H1 (cell line): ENCODE data around the gene FAM193B. TPM values are rescaled to one million over a fixed set of nuclear protein-coding genes. Genes with fewer than 3 reads are reported as not detected.
A peak's percentile ranks its signal among the peaks of the same experiment; 100 is the strongest.

ENCODE experiments used
- CTCF ChIA-PET: fragments of 300-600 bp; sonication (Branson Sonifier 250); formaldehyde crosslinking; loops from one replicate; lab custom pipeline; 2021; ENCODE audit not compliant: partially characterized antibody; lab: Charles Lee
- POLR2A ChIA-PET: fragments of 300-600 bp; sonication (Branson Sonifier 250); formaldehyde crosslinking; loops from one replicate; lab custom pipeline; 2021; ENCODE audit warnings: inconsistent platforms; ENCODE audit not compliant: partially characterized antibody; lab: Charles Lee
- DNase-seq, 2 experiments: peaks; one replicate each; pipeline versions ENCODE4 v3.0.0 to v3.0.0-alpha.2; 2010 to 2022; ENCODE audit warnings: low spot score in 2 of 2, low read depth in 1 of 2, mixed read lengths in 1 of 2
- FAIRE-seq: peaks from 2 replicates; lab custom pipeline; 2011; peaks lifted over from hg19 to GRCh38; lab: Jason Lieb, UNC
- H2AFZ ChIP-seq: 2 replicates; pipeline ENCODE4 v1.8.1; 2012; ENCODE audit warnings: low read length, inconsistent platforms
- H2AK5ac ChIP-seq: 2 replicates; pipeline ENCODE4 v1.6.1; 2013; ENCODE audit warnings: low read depth, low read length
- H2BK120ac ChIP-seq: replicated peaks from 2 replicates; pipeline ENCODE3; 2013; ENCODE audit warnings: low read depth, low read length, inconsistent platforms
- H2BK12ac ChIP-seq: 2 replicates; pipeline ENCODE4 v1.6.1; 2013; ENCODE audit warnings: low read depth, low read length
- H2BK15ac ChIP-seq: 2 replicates; pipeline ENCODE4 v1.6.1; 2013; ENCODE audit warnings: low read length
- H2BK20ac ChIP-seq: 2 replicates; pipeline ENCODE4 v1.6.1; 2013; ENCODE audit warnings: low read length
- H2BK5ac ChIP-seq: 2 replicates; pipeline ENCODE4 v1.6.1; 2013; ENCODE audit warnings: low read depth, low read length
- H3K14ac ChIP-seq: 2 replicates; pipeline ENCODE4 v1.6.1; 2013; ENCODE audit warnings: inconsistent platforms; ENCODE audit not compliant: insufficient read length
- H3K18ac ChIP-seq: 2 replicates; pipeline ENCODE4 v1.6.1; 2013; ENCODE audit warnings: low read length; ENCODE audit errors: extremely low read depth
- H3K23ac ChIP-seq: 2 replicates; pipeline ENCODE4 v1.6.1; 2013; ENCODE audit warnings: inconsistent platforms; ENCODE audit not compliant: insufficient read length
- H3K23me2 ChIP-seq: 2 replicates; pipeline ENCODE4 v1.6.1; 2013; ENCODE audit warnings: low read depth, low read length
- H3K27ac ChIP-seq: 2 replicates; pipeline ENCODE4 v1.6.1; 2011; ENCODE audit warnings: low read depth, low read length, inconsistent platforms
- H3K27me3 ChIP-seq, 4 experiments: replicated peaks in 1 of 4; 1 replicate in 1 of 4; 2 replicates in 3 of 4; pipeline versions ENCODE4 v1.6.1 to v1.8.1; 2011 to 2013; ENCODE audit warnings: low read length in 3 of 4, mild to moderate bottlenecking in 3 of 4, inconsistent platforms in 2 of 4, mixed read lengths in 2 of 4, moderate library complexity in 1 of 4; ENCODE audit not compliant: control insufficient read depth in 3 of 4, insufficient read depth in 3 of 4; ENCODE audit errors: extremely low read depth in 1 of 4
- H3K36me3 ChIP-seq, 4 experiments: 2 replicates each; pipeline versions ENCODE4 v1.6.1 to v1.8.1; 2011 to 2013; ENCODE audit warnings: mild to moderate bottlenecking in 4 of 4, low read length in 3 of 4, moderate library complexity in 2 of 4, control low read depth in 1 of 4, inconsistent platforms in 1 of 4; ENCODE audit not compliant: insufficient read depth in 4 of 4, control insufficient read depth in 2 of 4
- H3K4ac ChIP-seq: replicated peaks from 2 replicates; pipeline ENCODE3; 2013; ENCODE audit warnings: low read length, low read depth, mixed read lengths, inconsistent platforms; ENCODE audit not compliant: insufficient read length
- H3K4me1 ChIP-seq, 4 experiments: replicated peaks in 1 of 4; 1 replicate in 1 of 4; 2 replicates in 3 of 4; pipeline versions ENCODE4 v1.6.1 to v1.8.1; 2011 to 2013; ENCODE audit warnings: low read length in 3 of 4, inconsistent platforms in 2 of 4, mixed read lengths in 1 of 4; ENCODE audit not compliant: insufficient read depth in 4 of 4, control insufficient read depth in 3 of 4
- H3K4me2 ChIP-seq, 2 experiments: 2 replicates each; pipeline versions ENCODE4 v1.6.1 to v1.8.1; 2011 to 2013; ENCODE audit warnings: low read depth in 2 of 2, low read length in 2 of 2, control low read depth in 1 of 2, inconsistent platforms in 1 of 2, mild to moderate bottlenecking in 1 of 2; ENCODE audit not compliant: insufficient read depth in 1 of 2
- H3K4me3 ChIP-seq, 4 experiments: fragments of 200-600, 300-600 bp in 1 of 4; sonication (generic), shearing (Covaris generic), sonication (Bioruptor Twin) in 1 of 4; 2 replicates each; pipeline versions ENCODE4 v1.5.1 to v1.8.1; 2011 to 2016; ENCODE audit warnings: low read length in 4 of 4, low read depth in 3 of 4, control low read depth in 2 of 4, inconsistent platforms in 2 of 4, mild to moderate bottlenecking in 2 of 4, mixed read lengths in 1 of 4, moderate library complexity in 1 of 4; ENCODE audit not compliant: insufficient read depth in 2 of 4; ENCODE audit errors: extremely low read depth in 1 of 4
- H3K56ac ChIP-seq: replicated peaks from 2 replicates; pipeline ENCODE3; 2013; ENCODE audit warnings: low read depth, mild to moderate bottlenecking, mixed read lengths, low read length, inconsistent platforms; ENCODE audit not compliant: insufficient read length
- H3K79me1 ChIP-seq: 2 replicates; pipeline ENCODE4 v1.6.1; 2013; ENCODE audit warnings: low read depth, low read length, control low read depth
- H3K79me2 ChIP-seq, 2 experiments: 2 replicates each; pipeline versions ENCODE4 v1.6.1 to v1.8.1; 2012 to 2013; ENCODE audit warnings: low read length in 2 of 2, mild to moderate bottlenecking in 2 of 2, inconsistent platforms in 1 of 2; ENCODE audit not compliant: insufficient read depth in 2 of 2, control insufficient read depth in 1 of 2
- H3K9ac ChIP-seq, 4 experiments: replicated peaks in 1 of 4; 1 replicate in 1 of 4; 2 replicates in 3 of 4; pipeline versions ENCODE4 v1.6.1 to v1.8.1; 2011 to 2013; ENCODE audit warnings: low read depth in 3 of 4, low read length in 3 of 4, control low read depth in 2 of 4, mild to moderate bottlenecking in 2 of 4, moderate library complexity in 2 of 4, inconsistent platforms in 1 of 4; ENCODE audit errors: extremely low read depth in 1 of 4
- H3K9me3 ChIP-seq, 2 experiments: 2 replicates each; pipeline versions ENCODE4 v1.6.1 to v1.8.1; 2012 to 2013; ENCODE audit warnings: mild to moderate bottlenecking in 2 of 2, moderate library complexity in 2 of 2, control low read depth in 1 of 2, inconsistent platforms in 1 of 2, low read depth in 1 of 2, low read length in 1 of 2, mixed read lengths in 1 of 2; ENCODE audit not compliant: insufficient read depth in 2 of 2
- H4K20me1 ChIP-seq, 2 experiments: replicated peaks in 1 of 2; 2 replicates each; pipeline versions ENCODE3 to v1.8.1; 2011 to 2013; ENCODE audit warnings: inconsistent platforms in 2 of 2, low read length in 2 of 2, mild to moderate bottlenecking in 1 of 2; ENCODE audit not compliant: insufficient read depth in 2 of 2, control insufficient read depth in 1 of 2
- H4K5ac ChIP-seq: 2 replicates; pipeline ENCODE4 v1.6.1; 2013; ENCODE audit warnings: low read length, low read depth, mixed read lengths, inconsistent platforms; ENCODE audit not compliant: insufficient read length
- H4K8ac ChIP-seq: 2 replicates; pipeline ENCODE4 v1.8.0; 2013; ENCODE audit warnings: mild to moderate bottlenecking, moderate library complexity, low read length, inconsistent platforms; ENCODE audit not compliant: insufficient read depth; ENCODE audit errors: extremely low read depth
- H4K91ac ChIP-seq: replicated peaks from 2 replicates; pipeline ENCODE3; 2013; ENCODE audit warnings: low read length, mixed read lengths, inconsistent platforms; ENCODE audit not compliant: insufficient read length
- BACH1 ChIP-seq: IDR thresholded peaks from 2 replicates; pipeline ENCODE4 v1.6.1; 2012; ENCODE audit warnings: low read length, improper control_type of control experiment
- GABPA ChIP-seq: IDR thresholded peaks from 2 replicates; pipeline ENCODE4 v1.6.1; 2011; ENCODE audit warnings: mild to moderate bottlenecking, low read length, moderate library complexity, borderline replicate concordance; ENCODE audit not compliant: insufficient read depth
- JUN ChIP-seq: IDR thresholded peaks from 2 replicates; pipeline ENCODE4 v1.6.1; 2011; ENCODE audit warnings: low read depth, mild to moderate bottlenecking, improper control_type of control experiment, low read length
- KDM4A ChIP-seq: IDR thresholded peaks from one replicate; pipeline ENCODE4 v1.7.1; 2012; ENCODE audit warnings: low read depth, mild to moderate bottlenecking, moderate library complexity, low read length, inconsistent platforms; ENCODE audit not compliant: severe bottlenecking
- NRF1 ChIP-seq: IDR thresholded peaks from 2 replicates; pipeline ENCODE4 v1.6.1; 2011; ENCODE audit warnings: mild to moderate bottlenecking, low read depth, low read length, improper control_type of control experiment
- SP2 ChIP-seq: IDR thresholded peaks from 2 replicates; pipeline ENCODE4 v1.6.1; 2012; ENCODE audit warnings: mild to moderate bottlenecking, low read length, inconsistent platforms
- TBP ChIP-seq: IDR thresholded peaks from 2 replicates; pipeline ENCODE4 v1.6.1; 2011; ENCODE audit warnings: low read depth, low read length, improper control_type of control experiment
- WGBS, 2 experiments: shearing (Covaris generic) in 1 of 2; methylation state at CpG; one replicate each; pipeline versions ENCODE4 v1.1.6 to v1.1.7; 2013 to 2015; ENCODE audit warnings: low lambda C conversion rate in 2 of 2, mixed read lengths in 2 of 2, inconsistent platforms in 1 of 2, low coverage in 1 of 2, missing lambda C conversion rate in 1 of 2; ENCODE audit not compliant: insufficient replicate concordance in 2 of 2, insufficient coverage in 1 of 2, insufficient read length in 1 of 2; ENCODE audit errors: extremely low coverage in 1 of 2, missing lambda C conversion rate in 1 of 2; 5-methylcytosine and 5-hydroxymethylcytosine counted together
- polyA plus RNA-seq, 7 experiments: library from polyadenylated mRNA; depleted of rRNA in 3 of 7; stranded (reverse) in 5 of 7; unstranded in 2 of 7; fragments of >200 nt in 5 of 7; fragments of 200-250 nt in 2 of 7; gene quantifications; 1 replicate in 5 of 7; 2 replicates in 1 of 7; 4 replicates in 1 of 7; pipeline versions ENCODE4 v1.2.1 to v1.2.3, GENCODE V29; 2011 to 2013; ENCODE audit warnings: missing spikeins in 2 of 7, mixed read lengths in 2 of 7
- total RNA-seq: library from RNA; stranded (reverse); fragmentation: NEBNext Ultra II Directional; extraction: Animal tissue kit (Norgen Biotek cat#: 25700); gene quantifications from 2 replicates; pipeline ENCODE4 v1.2.1, GENCODE V29; 2021

Gene FAM193B
- total and polyA plus RNA-seq, 2 of the 8 experiments (the other 6 are each of a cell fraction or from before 2014, with no cell fraction given): 49.9 to 69.8 TPM

- Histone ChIP-seq H3K9me3 (no peaks in the 10 kb centered on the region; a peak in 1 of 4 replicates), H3K79me1 (peaks cover 5% of the 10 kb centered on the region), H3K4ac (no peak overlapping the region), H2BK120ac (no peak overlapping the region), H3K18ac (no peak overlapping the region), H3K14ac (no peak overlapping the region), H4K5ac (no peak overlapping the region), H3K79me2 (peaks cover 3 to 37% of the 10 kb centered on the region in 2 experiments; a peak in 2 of 4 replicates), H4K8ac (no peak overlapping the region), H2AK5ac (no peak overlapping the region), H4K20me1 (peaks cover 8 to 14% of the 10 kb centered on the region in 2 experiments), H3K27me3 (no peaks in the 10 kb centered on the region), H4K91ac (no peak overlapping the region), H3K9ac (no peak overlapping the region), H2BK12ac (no peak overlapping the region), H3K4me2 (peak overlapping the region in 1 of 2 experiments; percentile 68; a peak in 1 of 4 replicates), H3K56ac (no peak overlapping the region), H3K4me3 (no peak overlapping the region), H3K23me2 (peaks cover 6% of the 10 kb centered on the region), H2AFZ (no peak overlapping the region), H3K36me3 (peaks cover 0 to 18% (median 6%) of the 10 kb centered on the region in 4 experiments; a peak in 3 of 8 replicates), H2BK5ac (no peak overlapping the region), H2BK20ac (no peak overlapping the region), H2BK15ac (no peak overlapping the region), H3K23ac (no peak overlapping the region), H3K4me1 (peaks cover 5 to 9% (median 7%) of the 10 kb centered on the region in 4 experiments), H3K27ac (no peak overlapping the region)
- no peak for DNase-seq
- ChIA-PET POLR2A (interaction anchor here (0.7 to 0.9 kb wide), 5 partner anchors 28 to 74 kb away, joined by 3 to 4 read pairs (median 3); no protein-coding TSS in a partner anchor), CTCF (interaction anchor here (0.7 to 1.9 kb wide), 2 partner anchors 11 to 61 kb away, joined by 3 to 6 read pairs; no protein-coding TSS in a partner anchor)
- no peak for FAIRE-seq
- 100% methylated on average over 2 of the region's 2 CpGs; no CpG with 5 or more reads in 1 of the 2 experiments for WGBS, 2 experiments
- TF ChIP-seq KDM4A (no peak), BACH1 (no peak), NRF1 (no peak), SP2 (no peak), GABPA (no peak), TBP (no peak), JUN (no peak)
These were observed 865 bp upstream of the FAM193B start for GRCh38 chr5:177555228-177555627.
